HCT116 (cell line): ENCODE measurements around the gene PTGR3.

Experiments
- ATF3 ChIP-seq: IDR thresholded peaks from 2 replicates; pipeline ENCODE4 v1.6.1; 2012
- CBX3 ChIP-seq: IDR thresholded peaks from 2 replicates; pipeline ENCODE4 v1.6.1; 2012; ENCODE audit warnings: low read depth
- CTCF ChIP-seq, 3 experiments: fragments of 200-600 bp in 1 of 3; sonication (generic) in 1 of 3; IDR thresholded peaks in 2 of 3; conservative IDR thresholded peaks in 1 of 3; 2 replicates each; pipeline ENCODE4 v1.5.1; 2012 to 2017; ENCODE audit warnings: low read depth in 2 of 3, low read length in 2 of 3, antibody characterized with exemption in 1 of 3, borderline replicate concordance in 1 of 3, control low read depth in 1 of 3, mild to moderate bottlenecking in 1 of 3, mixed read lengths in 1 of 3, mixed run types in 1 of 3, moderate library complexity in 1 of 3; ENCODE audit not compliant: insufficient read depth in 1 of 3
- POLR2A ChIP-seq: IDR thresholded peaks from 2 replicates; pipeline ENCODE4 v1.7.0; 2011; ENCODE audit warnings: borderline replicate concordance; ENCODE audit not compliant: insufficient read depth, insufficient read length; ENCODE audit errors: extremely low read depth
- POLR2AphosphoS5 ChIP-seq: IDR thresholded peaks from 2 replicates; pipeline ENCODE4 v1.6.1; 2011; ENCODE audit warnings: mild to moderate bottlenecking, low read depth, low read length, moderate library complexity
- ZFX ChIP-seq: fragments of 450-650 bp; IDR thresholded peaks from 2 replicates; pipeline ENCODE4 v1.6.1; 2017

GRCh38 chr18:75198036-75198435 lies 10.9 kb downstream of the PTGR3 start:
- TF ChIP-seq POLR2A, result no peak
- no peak for TF ChIP-seq CTCF (IDR thresholded peaks at IDR 0.05 in 2 of 3, conservative IDR thresholded peaks at IDR 0.05 in 1 of 3; ENCODE audit: borderline replicate concordance in 1 of 3, insufficient read depth in 1 of 3, low read depth in 2 of 3, low read length in 2 of 3)
- no peak for TF ChIP-seq ZFX
- no peak for TF ChIP-seq POLR2AphosphoS5
- TF ChIP-seq CBX3, result no peak
- TF ChIP-seq ATF3, result no peak
